Forelimb muscle (tissue), 1 donor: ENCODE measurements around the gene AFDN. TPM values are rescaled to one million over a fixed set of nuclear protein-coding genes. Genes with fewer than 3 reads are reported as not detected.

Source experiments
- DNase-seq: peaks from one replicate; pipeline ENCODE4 v3.0.0-alpha.2; 2013; ENCODE audit warnings: low read depth
- polyA plus RNA-seq: library from polyadenylated mRNA; unstranded; fragments of 120-200 nt; gene quantifications from one replicate; pipeline ENCODE4 v1.2.1, GENCODE V29; 2013; ENCODE audit not compliant: insufficient read length

The AFDN gene
- polyA plus RNA-seq, 1 donor, result 45.7 TPM

DNA sequence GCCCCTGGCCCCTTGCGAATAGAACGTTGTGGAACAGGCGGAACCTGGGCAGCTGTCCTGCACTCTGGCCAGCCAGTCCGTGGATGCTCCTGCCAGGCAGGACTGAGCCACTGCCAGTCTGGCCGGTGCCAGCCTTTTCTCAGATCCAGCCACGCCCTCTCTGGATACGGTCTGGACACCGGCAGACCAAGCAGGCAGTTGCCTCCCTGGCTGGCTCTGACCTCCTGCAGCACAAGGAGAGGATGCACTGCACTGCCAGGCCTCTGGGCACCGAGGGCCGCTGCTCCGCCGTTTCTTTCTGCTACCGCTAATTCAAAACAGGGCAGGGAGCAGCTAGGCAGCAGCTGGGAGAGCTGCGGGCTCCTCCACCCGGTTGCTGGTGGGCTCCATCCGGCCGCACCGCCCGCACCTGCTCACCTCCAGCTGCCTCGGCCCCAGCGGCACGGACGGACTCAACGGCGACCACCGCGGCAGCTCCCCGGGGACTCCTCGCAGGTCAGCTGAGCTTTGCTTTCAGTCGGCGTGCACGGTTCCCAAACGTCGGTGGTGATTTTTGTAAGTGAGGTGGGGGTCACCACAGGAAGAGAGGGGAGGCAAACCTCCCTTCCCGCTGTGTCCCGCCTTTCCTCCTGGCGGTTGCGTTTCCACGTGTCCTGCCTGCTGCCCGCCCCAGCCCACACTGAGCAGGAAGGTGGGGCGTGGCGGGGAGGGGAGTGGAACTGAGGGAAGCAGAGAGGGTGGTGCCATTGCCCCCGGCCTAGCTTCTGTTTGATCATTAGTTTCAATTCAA lies 30.3 kb upstream of the AFDN start:
- no peak for DNase-seq

DNA sequence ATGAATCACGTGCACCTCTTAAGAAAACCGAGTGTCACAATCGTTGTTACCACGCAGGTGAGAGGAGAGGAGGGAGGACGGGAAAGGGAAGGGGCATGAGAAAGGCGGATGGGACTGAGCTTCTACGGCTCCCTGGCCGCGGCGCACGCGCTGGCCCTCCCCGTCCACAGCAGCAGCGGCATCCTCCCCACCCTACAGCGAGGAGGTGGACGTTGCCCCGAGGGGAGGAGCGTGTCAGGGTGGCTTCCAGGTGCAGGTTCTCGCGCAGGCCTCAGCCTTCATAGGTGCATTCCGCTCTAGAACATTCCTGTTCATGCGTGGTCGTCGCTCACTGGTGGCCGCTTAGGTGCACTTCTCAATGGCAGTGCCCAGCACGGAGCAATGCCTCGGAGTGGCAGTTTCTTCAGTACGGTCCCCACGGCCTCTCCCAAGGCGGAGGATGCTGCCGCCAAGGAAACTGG lies 29.7 kb upstream of the AFDN start:
- DNase-seq, result no peak

DNA sequence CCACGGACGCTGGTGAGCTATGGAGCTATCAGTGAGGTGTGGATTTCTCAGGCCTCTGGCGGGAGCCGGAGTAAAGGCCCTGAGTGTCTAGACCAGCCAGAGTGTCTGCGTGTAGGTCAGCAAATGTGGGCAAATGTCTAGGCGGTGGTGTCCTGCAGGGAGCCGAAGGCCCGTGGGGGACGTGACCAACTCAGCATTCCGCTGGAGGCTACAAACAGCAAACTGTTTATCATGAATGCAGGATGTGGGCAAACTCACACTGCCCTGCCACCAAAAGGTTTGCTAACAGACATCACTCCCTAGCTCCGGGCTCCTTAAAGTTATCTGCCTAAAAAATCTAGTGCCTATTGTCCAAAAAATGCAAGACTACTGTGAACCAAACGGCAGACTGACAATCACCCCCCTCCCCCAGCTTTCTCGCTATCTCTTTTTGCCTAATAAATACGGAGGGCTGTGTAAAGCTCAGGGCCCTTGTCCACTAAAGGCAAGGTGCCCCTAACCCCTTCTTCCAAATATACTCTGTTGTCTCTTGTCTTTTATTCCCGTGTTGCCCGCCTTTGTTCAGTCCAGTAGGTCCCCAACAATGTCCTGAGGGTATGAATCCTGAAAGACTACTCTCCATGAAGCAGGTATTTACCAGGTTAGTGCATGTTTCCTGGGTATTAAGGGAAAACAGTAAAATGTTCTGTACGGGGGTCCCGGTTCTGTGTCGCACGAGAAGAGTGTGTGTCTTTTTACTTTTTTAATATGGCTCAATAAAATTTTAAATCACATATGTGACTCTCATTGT lies 29.0 kb upstream of the AFDN start:
- DNase-seq, result no peak

DNA sequence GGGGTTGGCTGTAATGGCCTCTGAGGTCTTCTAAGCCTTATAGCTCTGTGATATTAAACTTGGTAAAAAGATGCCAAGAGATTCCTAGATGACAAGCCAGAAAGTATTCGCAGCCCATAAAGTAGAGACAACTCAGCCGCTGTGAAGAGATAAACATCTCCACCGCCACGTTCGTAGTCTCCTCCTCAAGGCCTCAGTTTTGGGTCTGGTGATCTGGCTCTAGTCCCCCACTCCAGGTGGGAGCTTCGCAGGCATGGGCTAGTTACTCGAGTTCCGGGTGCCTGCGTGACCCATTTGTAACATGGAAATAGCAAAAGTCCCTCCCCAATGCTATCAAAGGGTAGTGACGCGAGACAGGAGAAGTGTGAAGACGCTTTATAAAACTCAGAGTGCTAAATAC lies 28.3 kb upstream of the AFDN start:
- no peak for DNase-seq

DNA sequence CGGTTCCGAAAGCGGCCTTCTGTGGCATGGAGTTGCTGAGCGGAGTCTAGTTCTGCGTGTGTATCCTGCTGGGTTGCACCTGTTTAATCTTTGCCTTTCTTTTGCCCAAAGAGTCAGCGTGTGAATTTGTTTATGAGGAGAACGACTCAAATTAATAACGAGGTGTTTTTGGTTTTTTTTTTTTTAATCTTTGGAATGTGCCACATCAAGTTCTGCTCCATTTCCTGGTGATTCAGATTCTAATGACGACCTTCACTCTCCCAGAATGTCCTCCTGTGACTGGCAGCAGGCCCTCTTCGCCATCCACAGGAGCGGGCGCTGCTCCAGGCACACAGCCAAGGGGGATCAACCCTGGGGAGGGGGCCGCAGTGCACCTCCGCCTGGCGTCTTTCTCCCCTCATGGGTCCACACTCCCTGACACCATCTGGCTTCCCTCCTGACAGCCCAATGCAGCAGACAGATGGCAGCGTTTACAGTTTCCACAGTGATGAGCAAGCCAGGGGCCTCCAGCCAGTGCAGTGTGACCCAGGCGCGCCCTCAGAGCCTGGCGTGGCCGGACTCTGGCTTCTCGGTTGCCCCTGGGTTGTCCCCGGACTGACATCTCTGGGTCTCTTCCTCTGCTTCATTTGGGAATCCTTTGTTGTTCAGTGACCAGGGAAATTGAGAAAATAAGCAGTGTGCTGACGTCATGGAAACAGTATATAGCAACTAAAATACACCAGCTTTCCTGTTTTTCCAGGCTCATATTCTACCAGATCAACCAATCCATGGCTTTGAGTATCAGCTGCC lies 27.5 kb upstream of the AFDN start:
- no peak for DNase-seq

DNA sequence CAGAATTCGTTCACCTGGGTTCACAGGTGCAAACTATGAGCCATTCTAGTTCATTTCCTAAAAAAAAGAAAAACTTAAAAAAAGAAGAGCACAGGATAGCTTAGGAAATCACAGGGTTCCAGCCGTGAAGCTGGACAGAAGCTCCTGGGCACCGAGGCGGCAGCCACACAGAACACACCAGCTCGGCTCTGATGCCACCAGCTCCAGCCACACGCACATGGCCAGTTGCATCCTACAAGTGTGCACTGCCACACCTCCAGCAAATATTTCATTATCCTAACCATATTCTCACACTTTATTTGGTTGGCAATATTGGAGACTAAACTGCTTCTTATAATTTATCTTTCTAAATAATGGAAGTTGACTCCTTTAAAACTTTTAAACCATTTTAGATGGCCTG lies 26.2 kb upstream of the AFDN start:
- DNase-seq, result no peak

DNA sequence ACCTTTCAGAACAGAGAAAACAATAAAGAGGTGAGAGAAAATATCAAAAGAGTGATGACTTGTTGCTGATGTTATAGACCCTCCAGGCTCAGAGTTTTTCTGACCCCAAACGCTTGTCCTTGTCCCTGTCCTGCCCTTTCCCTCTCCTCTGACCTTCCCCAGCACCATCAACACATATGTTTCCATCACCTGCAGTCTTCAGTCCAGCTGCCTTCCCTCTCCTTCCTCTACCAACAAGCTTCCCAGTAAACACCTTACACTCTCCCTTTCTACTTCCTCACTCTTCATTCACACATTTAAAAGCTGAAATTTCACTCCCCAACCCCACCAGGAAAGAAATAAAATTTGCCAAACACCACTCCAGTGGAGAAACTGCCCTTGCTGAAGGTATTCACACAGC lies 25.4 kb upstream of the AFDN start:
- no peak for DNase-seq

DNA sequence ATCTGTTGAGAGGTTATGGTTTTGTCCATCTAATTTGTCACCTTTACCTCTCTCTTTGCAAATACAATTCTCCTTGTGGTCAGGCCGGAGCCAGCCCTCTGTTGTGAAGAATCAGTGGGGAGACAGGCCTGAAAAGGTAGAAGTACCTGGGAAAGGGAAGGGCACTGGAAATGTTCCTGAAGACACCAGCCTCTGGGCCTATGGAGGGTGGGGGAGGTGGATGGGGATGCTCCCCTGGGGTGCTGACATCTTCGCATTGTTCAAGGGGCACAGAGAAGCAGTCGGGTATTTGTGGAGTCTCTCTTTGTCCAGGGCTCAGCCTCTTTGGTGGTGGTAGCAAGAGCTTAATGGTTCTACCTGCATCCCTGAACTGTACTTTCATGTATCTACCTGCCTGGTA lies 24.4 kb upstream of the AFDN start:
- no peak for DNase-seq

DNA sequence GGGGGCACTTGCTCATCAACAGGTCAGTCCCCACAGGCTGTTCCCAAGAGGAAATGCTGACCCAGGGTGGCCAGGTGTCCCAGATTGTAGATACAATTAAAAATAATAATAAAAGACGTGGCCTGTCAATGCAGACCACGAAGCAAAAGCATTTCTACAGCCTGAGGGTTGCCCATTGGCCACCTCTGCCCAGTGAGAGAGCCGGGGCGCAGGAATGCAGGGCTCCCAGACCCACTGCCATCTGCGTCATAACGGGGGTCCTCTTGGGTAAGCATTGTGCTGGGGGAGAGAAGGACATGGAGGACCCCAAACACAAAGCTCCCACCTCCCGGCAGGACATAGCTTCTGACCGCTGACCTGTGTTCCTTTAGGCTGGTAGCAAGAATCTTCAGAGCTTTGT lies 22.9 kb upstream of the AFDN start:
- no peak for DNase-seq

DNA sequence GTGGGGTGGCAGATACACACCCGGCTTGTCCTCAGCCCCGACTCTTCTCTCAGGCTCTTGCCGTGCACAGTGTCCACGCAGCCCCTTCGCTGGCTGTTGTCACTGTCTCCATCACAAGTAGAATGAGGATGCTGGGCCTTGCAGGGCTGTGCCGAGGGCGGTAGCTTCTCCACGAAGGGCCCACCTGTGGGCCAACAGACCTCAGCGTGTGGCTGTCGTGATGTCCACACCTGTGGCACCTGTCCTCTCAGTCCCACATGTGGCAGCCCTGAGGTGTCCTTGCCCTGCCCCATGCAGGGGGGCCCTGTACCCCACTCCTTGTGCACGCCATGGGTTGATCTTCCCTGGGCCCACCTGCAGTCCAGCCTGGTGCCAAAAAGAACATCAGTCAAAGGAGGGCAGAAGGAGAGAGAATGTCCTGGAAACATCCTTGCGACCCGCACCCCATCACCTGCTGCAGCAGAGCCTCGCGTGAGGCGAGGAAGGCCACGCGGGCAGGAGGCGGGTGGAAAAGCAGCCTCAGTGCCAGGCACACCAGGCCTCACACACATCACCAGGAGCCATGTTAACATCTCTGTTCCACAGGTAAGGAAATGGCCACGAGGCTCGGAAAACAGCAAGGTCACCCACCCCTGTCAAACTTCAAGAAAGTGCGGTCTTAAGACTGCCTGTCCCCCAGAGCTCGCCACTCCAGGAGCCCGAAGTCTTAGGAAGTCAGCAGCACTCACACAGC lies 22.3 kb upstream of the AFDN start:
- DNase-seq, result no peak

DNA sequence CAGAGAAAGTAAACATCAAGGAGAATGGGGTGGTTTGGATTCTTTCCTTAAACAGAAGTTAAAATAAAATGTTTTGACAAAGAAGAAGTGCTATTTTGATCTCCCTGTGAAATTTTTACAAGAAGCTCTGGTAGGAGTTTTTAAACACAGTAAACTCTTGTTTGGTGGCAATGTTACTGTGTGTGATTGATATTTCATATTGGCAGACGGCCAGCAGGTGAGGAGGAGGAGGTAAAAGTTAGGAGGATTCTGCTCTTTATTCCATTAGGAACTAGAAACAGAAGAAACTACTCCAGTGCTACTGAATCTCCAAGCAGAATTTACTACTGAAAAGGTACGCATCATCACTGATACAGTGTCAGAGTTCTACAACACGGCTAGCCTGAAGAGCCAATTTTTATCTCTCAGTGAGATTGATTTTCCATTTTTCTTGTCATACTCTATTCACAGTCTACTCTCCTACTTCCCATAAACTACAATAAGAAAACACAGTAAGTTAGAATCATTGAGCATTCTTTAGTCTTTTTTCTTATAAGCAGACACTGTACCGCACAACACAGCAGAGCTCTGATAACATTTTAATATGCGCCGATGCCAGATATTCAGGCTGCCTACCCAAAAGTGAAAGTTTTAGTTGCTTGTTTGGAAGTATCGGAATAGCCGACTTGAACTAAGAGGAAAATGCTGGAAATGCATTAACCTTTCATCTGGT lies 21.2 kb upstream of the AFDN start:
- no peak for DNase-seq

DNA sequence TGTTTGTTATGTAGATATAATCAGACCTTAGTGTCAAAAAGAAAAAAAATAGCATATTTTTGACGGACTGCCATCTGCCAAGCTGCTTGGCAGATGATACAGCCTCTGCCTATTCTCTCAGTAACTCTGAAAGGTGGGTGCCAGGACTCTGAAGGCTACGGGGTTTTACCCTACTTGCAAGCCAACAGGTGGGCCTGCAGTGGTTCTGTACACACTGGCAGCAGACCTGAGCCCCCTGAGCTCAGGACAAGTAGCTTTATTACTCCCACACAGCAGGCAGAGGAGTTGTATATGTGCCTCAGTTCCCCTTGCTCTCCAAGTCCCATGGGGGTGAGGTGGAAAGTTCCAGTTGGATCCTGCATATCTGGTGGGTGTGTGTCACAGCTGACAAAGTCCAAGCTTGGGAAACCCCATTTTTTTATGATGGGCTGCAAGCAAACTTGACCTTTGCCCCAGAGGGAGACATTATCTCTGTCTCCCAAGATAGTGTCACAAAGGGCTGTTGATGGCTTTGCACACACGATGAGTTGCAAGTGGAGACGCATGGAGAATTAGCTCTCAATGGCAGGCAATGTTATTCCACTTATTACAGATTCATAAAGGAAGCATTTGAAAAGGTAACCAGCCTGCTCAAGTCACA lies 20.5 kb upstream of the AFDN start:
- no peak for DNase-seq

DNA sequence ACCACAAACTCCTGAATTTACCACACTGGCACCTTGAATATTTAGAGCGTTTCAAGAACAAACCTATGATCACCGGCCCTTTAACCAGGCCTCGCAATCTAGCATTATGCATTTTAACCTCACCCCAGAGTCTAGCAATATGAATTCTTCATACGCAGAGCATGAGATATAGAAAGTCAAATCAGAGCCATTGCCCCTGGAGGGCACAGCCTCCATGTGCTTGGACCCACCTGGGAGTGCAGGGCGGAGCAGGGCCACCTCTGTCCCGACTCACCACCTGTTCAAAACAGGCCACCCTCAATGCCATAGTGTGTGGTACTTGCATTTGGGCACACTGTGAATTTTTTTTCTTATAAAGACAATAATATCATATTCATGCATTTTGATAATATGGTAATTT lies 19.5 kb upstream of the AFDN start:
- no peak for DNase-seq

DNA sequence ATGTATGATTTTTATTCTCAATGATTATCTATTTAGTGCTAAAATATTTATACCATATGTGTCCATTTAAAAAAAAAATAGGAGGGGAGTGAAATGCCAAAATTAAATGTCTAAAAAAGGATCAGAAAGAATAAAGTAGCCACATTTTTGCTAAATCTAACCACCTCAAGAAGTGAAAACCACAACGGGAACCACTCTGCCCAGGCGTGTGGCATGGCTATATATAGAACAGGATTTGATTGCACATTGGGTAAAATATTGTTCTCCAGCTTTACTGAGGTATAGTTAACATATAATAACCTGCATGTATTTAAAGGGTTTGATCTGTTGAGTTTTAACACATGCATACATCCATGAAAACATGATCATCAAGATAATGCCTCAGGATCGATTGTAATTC lies 19.0 kb upstream of the AFDN start:
- no peak for DNase-seq

DNA sequence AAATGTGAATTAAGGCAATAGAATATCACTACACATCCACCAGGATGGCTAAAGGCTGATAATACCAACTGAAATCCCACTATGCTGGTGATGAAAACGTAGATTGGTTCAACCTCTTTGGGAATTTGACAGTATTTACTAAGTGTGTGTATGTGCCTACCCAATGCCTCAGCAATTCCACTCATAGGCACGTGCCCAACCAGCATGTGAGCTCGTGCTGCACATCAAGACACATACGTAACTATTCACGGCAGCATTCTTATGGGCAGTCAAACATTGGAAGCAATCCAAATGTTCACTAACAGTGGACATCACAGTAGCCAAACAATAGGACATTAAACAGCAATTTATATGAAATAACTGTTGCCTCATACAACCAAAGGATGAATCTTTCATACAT lies 15.7 kb upstream of the AFDN start:
- DNase-seq, result no peak

DNA sequence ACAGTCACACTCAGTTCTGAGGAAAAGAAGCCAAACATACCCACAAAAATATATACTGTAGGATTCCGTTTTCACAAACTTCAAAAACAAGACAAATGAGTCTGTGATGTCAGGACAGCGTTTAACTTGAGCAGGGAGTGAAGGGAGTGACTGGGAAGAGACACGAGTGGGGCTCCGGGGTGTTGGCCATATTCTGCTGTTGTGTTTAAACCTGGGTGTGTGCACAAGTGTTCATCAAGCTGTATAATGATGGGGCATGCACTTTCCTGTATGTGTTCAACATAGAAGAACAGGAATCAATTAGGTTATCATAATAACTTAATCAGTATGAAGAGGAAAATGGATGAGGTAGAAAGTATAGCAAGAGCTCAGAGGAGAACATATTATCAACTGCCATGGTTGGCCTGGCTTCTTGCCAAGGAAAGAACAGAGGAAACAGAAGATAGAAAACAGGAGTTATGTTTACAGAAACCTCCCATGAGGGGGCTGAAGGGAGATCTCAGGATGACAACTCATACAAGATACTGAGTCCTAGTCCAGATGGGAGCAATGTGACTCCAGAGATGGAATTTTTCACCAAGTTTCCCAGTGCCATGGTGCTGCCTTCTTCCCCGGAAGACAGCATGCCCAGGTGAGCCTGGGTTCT lies 15.1 kb upstream of the AFDN start:
- no peak for DNase-seq

DNA sequence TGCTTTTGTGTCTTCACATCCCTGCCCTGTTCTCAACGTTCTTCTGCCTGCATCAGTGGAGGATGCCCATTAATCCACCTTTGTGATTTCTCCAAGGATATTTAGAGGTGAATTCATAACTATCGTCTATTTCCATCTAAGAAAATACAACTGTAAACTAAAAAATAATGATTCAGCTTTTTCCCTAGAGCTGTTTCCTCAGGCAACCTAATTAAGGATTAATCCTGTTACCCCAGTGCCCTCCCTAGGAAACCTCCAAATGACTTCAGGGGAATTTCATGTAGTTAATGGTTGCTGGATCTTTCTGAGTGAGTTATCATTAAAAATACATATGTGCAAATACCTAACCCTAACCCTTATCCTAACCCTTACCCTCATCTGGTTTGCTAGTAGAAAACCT lies 14.6 kb upstream of the AFDN start:
- DNase-seq, result no peak

DNA sequence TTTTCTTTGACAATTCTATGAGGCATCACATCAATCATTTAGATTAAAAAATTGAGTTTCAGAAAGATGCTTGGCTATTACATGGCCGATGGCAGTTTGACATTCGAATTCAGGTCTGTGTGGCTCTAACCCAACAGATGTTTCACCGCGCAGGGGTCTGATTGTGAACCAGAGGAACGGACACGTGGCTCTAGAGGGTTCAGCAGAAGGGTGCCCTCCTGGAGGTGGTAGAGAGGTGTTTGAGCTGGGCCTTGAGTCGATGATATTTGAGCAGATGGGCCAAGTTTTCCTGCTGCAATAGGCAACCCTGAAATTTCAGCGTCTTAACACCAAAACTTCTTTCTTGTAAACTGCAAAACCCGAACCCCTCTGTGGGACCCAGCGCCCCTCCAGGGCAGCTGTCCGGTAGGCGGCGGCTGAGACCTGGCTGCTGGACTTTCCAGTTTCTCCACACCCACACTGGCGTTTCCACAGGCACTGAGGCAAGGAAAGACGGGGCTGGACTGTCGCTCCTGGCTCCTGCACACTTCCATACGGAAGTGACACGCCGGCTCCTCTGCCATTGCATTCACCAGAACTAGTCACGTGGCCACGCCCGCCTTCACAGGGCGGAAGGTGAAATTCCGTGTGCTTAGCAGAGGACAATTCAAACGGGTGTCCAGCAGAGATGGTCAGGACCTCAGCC lies 11.3 kb upstream of the AFDN start:
- DNase-seq, result no peak

DNA sequence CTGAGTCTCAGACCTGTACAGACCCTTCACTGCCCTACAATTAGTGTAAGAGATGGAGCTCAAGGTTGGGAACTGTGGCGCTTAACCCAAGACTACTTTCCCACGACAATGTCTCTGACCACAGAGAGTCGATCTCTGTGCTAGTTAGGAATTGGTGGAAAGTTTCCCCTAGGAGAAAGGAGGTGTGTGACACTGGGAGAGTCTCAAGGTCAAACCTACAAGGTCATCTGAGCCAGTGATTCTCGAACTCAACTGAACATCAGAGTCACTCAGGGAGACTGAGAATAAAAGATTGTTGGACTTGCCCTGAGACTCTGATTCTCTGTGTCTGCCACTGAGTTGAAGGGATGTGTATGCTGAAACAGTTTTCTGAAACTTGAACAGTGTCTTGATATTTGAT lies 9.7 kb upstream of the AFDN start:
- DNase-seq, result no peak

DNA sequence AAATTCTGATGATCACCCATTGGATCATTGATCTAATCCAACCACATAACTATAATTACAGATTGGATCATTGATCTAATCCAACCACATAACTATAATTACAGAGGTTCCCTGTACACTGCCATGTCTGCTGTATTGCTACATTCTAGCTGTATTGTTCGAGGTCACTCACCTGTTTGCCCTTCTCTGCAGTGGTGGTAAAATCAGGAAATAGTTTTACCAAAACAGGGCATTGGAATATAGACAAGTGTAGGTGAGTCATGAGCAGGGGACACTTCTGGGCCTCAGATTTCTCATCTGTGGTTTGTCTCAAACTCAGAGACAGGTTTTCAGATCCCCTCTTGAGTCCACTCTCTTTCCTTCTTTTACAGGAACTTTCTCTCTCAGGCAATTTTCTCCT lies 9.0 kb upstream of the AFDN start:
- DNase-seq, result no peak
